Upper lobe of left lung (tissue), 6 donors: ENCODE measurements around the gene HSF4. TPM values are rescaled to one million over a fixed set of nuclear protein-coding genes. Genes with fewer than 3 reads are reported as not detected.

Experiments
- ATAC-seq, 2 donors: fragments of 200-7000 bp; cut with Tn5 transposase; one replicate each; pipeline ENCODE4 v1.9.1; 2022; ENCODE audit warnings: mild to moderate bottlenecking in 2 of 2, moderate library complexity in 2 of 2; ENCODE audit not compliant: low FRiP score in 2 of 2
- DNase-seq, 2 donors: peaks; one replicate each; pipeline ENCODE4 v3.0.0-alpha.2; 2019 to 2020
- H3K27ac ChIP-seq, 4 donors: fragments of 200-600 bp; sonication (generic); one replicate each; pipeline ENCODE4 v1.5.1; 2016 to 2019
- H3K27me3 ChIP-seq, 4 donors: fragments of 200-600 bp; sonication (generic); one replicate each; pipeline ENCODE4 v1.5.1; 2017 to 2019
- H3K36me3 ChIP-seq, 4 donors: fragments of 200-600 bp; sonication (generic); one replicate each; pipeline ENCODE4 v1.5.1; 2016 to 2019
- H3K4me1 ChIP-seq, 4 donors: fragments of 200-600 bp; sonication (generic); one replicate each; pipeline ENCODE4 v1.5.1; 2018 to 2019
- H3K4me3 ChIP-seq, 4 donors: fragments of 200-600 bp; sonication (generic); one replicate each; pipeline ENCODE4 v1.5.1; 2017 to 2019; ENCODE audit warnings: mild to moderate bottlenecking in 2 of 4, moderate library complexity in 1 of 4
- H3K9me3 ChIP-seq, 4 donors: fragments of 200-600 bp; sonication (generic); one replicate each; pipeline ENCODE4 v1.5.1; 2018 to 2019
- EP300 ChIP-seq, 4 donors: sonication (generic); formaldehyde crosslinking; IDR thresholded peaks; one replicate each; pipeline ENCODE4 v1.5.1; 2017; ENCODE audit warnings: antibody characterized with exemption in 4 of 4, control low read depth in 2 of 4
- POLR2A ChIP-seq, 4 donors: fragments of 450-650 bp; IDR thresholded peaks; one replicate each; pipeline ENCODE4 v1.5.1; 2016 to 2017; ENCODE audit warnings: antibody characterized with exemption in 4 of 4, mild to moderate bottlenecking in 2 of 4
- POLR2AphosphoS5 ChIP-seq, 2 donors: sonication (generic); formaldehyde crosslinking; IDR thresholded peaks; one replicate each; pipeline ENCODE4 v1.5.1; 2017; ENCODE audit warnings: antibody characterized with exemption in 2 of 2
- WGBS, 2 donors: methylation state at CpG; one replicate each; pipeline ENCODE4 v1.1.5; 2017 to 2018; 5-methylcytosine and 5-hydroxymethylcytosine counted together
- total RNA-seq, 6 donors: library from RNA; depleted of rRNA in 4 of 6; stranded (reverse); fragments of >200 nt in 4 of 6; gene quantifications; one replicate each; pipeline versions ENCODE4 v1.1.0 to v1.2.1, GENCODE V29; 2016 to 2021
- TF ChIP-seq, protein P1 (sequence below), 6 experiments: fragments of 450-650 bp in 4 of 6; fragments of 200-600 bp in 2 of 6; sonication (generic) in 2 of 6; IDR thresholded peaks; one replicate each; pipeline ENCODE4 v1.5.1; 2016 to 2019; ENCODE audit warnings: antibody characterized with exemption in 6 of 6
- donor health status: DM: no; HTN: no; CAD: no; lungs with moderate emphysema.
- donor health status: DM: no; HTN: yes; CAD: no; lungs with severe emphysema.

HSF4 gene
- total RNA-seq, 6 donors from 2014 or later = 33.4 to 784 (median 70.1) TPM

DNA sequence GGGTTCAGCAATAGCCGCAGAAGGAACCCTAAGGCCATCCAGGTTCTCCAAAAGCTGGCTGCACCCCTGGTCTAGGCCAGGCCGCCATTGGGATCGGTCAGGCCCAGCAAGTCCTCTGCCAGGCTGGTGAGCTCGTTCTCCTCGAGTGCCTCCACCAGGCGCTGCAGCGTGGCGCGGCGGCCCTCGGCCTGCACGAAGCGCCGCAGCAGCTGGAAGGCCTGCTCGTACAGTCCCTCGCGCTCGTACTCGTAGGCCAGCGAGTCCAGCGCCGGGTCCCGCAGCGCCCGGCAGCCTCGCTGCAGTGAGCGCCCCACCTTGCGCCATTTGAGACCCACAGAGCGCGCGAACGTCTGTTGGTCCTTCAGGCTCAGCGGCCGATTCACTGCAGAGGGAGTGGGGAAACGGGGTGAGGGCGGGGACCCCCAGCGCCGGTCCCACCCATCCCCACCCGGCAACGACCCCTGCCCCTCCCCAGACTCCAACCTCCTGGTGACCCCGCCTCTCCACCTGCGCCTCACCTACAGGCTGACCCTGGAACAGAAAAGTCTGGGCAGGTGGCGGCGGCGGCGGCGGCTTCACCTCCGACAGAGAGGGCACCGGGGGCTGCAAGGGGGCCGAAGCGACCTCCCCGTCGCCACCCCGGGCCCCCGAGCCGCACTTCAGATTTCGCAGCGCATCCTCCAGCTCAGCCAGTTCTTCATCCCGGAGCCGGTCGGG is 9.8 kb upstream of the HSF4 start:
- Histone ChIP-seq H3K27me3 (peaks cover 0 to 4% (median 0%) of the 10 kb centered on the region in 4 donors), H3K4me1 (peaks cover 35 to 56% (median 39%) of the 10 kb centered on the region in 4 donors), H3K4me3 (peak overlapping the region in 1 of 4 donors; percentile 33), H3K27ac (no peak overlapping the region), H3K9me3 (no peaks in the 10 kb centered on the region), H3K36me3 (no peaks in the 10 kb centered on the region)
- 47 to 69% methylated on average over 9 to 59 of the region's 61 CpGs for WGBS, 2 donors
- DNase-seq (peak in 1 of 2 donors; percentile 79), ATAC-seq (no peak)
- TF ChIP-seq POLR2A (IDR thresholded peaks at IDR 0.05) (no peak), POLR2AphosphoS5 (IDR thresholded peaks at IDR 0.05) (no peak), EP300 (IDR thresholded peaks at IDR 0.05) (no peak)
- TF ChIP-seq, protein P1, sequence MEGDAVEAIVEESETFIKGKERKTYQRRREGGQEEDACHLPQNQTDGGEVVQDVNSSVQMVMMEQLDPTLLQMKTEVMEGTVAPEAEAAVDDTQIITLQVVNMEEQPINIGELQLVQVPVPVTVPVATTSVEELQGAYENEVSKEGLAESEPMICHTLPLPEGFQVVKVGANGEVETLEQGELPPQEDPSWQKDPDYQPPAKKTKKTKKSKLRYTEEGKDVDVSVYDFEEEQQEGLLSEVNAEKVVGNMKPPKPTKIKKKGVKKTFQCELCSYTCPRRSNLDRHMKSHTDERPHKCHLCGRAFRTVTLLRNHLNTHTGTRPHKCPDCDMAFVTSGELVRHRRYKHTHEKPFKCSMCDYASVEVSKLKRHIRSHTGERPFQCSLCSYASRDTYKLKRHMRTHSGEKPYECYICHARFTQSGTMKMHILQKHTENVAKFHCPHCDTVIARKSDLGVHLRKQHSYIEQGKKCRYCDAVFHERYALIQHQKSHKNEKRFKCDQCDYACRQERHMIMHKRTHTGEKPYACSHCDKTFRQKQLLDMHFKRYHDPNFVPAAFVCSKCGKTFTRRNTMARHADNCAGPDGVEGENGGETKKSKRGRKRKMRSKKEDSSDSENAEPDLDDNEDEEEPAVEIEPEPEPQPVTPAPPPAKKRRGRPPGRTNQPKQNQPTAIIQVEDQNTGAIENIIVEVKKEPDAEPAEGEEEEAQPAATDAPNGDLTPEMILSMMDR (IDR thresholded peaks at IDR 0.05) = no peak

DNA sequence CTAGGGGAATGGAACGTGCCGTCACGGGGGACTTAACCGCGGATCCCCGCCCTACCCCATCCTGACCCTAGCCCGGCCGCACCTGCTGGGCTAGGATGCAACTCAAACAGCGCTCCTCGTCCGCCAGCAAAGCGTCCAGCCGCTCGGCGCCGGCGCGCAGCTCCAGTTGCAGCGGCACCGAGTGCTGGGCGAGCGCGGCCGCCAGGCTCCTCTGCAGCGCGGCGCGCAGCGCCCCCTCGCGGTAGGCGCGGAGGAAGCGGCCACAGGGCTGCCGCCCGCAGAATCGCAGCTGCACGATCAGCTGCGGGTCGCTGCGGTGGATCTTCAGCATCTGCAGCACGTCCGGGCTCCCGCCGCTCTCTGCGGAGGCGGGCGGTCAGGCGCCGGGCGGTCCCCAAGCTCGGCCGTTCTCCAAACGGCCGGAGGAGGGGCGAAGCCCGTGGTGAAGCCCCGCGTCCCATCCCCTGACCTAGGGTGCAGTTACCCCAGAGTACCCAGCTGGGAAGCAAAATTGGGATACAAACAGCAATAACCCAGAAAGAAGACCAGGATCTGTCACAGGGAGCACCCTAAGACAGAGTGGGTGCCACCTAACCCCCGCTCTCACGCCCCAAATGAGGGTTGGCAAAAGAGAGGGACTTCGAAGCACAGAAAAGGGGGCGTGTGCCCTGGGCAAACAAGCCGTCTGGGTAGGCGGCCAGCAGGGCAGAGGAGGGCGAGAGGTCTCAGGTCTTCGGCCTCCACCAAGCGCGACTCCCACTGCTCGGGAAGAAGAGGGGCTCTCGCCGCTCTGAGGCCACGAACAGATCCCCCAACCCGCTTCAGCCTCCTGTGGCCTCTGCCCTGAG is 9.0 kb upstream of the HSF4 start:
- H3K36me3 ChIP-seq = no peaks in the 10 kb centered on the region
- DNase-seq = peak; percentile 79 to 98
- H3K27ac ChIP-seq = no peak overlapping the region
- H3K4me3 ChIP-seq = peak overlapping the region in 1 of 4 donors; percentile 33
- H3K27me3 ChIP-seq = no peaks in the 10 kb centered on the region
- H3K9me3 ChIP-seq = no peaks in the 10 kb centered on the region
- peak; percentile 68 to 74 for ATAC-seq
- TF ChIP-seq, protein P1 (IDR thresholded peaks at IDR 0.05) = peak; percentile 98 to 100 (median 99)
- TF ChIP-seq EP300 (IDR thresholded peaks at IDR 0.05) = no peak
- TF ChIP-seq POLR2AphosphoS5 (IDR thresholded peaks at IDR 0.05) = no peak
- no peak for TF ChIP-seq POLR2A (IDR thresholded peaks at IDR 0.05)
- 15 to 22% methylated on average over 47 to 69 of the region's 74 CpGs for WGBS, 2 donors
- peaks cover 32 to 55% (median 36%) of the 10 kb centered on the region in 4 donors for H3K4me1 ChIP-seq

DNA sequence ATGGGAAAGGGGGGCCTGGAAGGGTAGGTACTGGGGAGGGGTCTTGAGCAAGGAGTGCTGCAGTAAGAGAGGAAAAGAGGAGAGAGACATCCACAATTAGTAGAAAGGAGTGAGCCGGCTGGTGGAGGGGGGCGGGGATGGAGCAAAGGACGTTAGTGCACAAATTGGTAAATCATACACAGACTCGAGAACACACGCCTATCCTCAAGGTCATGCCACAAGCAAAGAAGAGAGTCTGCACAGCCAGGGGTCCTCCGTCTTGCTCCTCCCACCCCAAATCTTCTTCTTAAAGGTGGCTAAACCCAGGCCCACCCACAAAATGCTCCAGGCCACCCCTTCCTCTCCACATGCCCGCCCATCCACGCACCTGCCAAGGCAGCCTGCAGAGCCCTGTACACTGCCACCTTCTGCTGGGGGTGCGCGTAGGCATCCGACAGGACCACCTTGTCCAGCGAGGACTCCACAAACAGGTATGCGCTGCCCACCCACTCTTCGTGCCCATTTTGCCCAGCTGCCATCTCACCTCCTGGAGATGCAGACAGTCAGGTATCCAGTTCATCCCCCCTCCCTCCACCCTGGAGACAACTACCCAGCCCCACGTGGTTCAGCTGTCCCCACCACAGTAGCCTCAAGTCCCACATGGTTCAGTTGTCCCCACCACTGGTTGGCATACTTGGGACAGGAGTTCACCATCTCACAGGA is 8.3 kb upstream of the HSF4 start:
- Histone ChIP-seq H3K36me3 (no peaks in the 10 kb centered on the region), H3K9me3 (no peaks in the 10 kb centered on the region), H3K4me3 (no peak overlapping the region), H3K27ac (no peak overlapping the region), H3K27me3 (no peaks in the 10 kb centered on the region), H3K4me1 (peaks cover 28 to 53% (median 37%) of the 10 kb centered on the region in 4 donors)
- TF ChIP-seq, protein P1 (IDR thresholded peaks at IDR 0.05) = no peak
- TF ChIP-seq POLR2AphosphoS5 (IDR thresholded peaks at IDR 0.05) (no peak), EP300 (IDR thresholded peaks at IDR 0.05) (no peak), POLR2A (IDR thresholded peaks at IDR 0.05) (no peak)
- 68 to 79% methylated on average over 15 of the region's 15 CpGs for WGBS, 2 donors
- ATAC-seq (no peak), DNase-seq (no peak)

DNA sequence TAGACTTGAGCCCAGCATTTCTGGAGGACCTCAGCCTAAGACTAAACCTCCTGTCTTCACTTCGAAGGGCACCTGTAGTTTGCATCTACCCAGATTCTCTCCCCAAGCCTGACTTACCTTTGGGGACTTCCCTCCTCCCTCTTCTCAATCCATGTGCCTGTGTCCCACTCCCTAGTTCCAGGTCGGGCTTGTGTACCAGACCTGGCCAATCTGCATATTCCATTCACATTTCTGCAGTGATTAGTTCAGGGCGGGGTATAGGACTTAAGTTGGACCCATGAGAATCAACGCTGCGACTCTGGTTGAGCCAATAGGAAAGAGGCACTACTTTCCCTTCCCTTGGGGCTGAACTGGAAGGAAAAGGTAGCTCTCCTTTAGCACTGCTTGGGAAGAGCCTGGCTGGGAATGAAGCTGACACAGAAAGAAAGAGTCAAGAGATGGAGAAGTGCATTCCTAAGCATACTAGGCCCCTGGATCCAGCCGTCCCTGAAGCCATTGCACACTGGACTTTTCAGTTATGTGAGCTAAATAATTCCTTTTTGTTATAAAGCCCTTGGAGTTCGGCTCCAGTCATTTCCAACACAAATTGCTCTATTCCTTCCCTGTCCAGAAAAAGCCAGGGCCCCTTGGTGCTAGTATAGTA is 7.3 kb upstream of the HSF4 start:
- WGBS, 2 donors = 82 to 83% methylated on average over 6 to 7 of the region's 7 CpGs
- Histone ChIP-seq H3K27ac (no peak overlapping the region), H3K36me3 (no peaks in the 10 kb centered on the region), H3K27me3 (no peaks in the 10 kb centered on the region), H3K4me3 (no peak overlapping the region), H3K4me1 (peaks cover 36 to 59% (median 43%) of the 10 kb centered on the region in 4 donors), H3K9me3 (no peaks in the 10 kb centered on the region)
- DNase-seq = no peak
- ATAC-seq = no peak
- no peak for TF ChIP-seq POLR2A (IDR thresholded peaks at IDR 0.05)
- TF ChIP-seq, protein P1 (IDR thresholded peaks at IDR 0.05) = no peak
- no peak for TF ChIP-seq POLR2AphosphoS5 (IDR thresholded peaks at IDR 0.05)
- TF ChIP-seq EP300 (IDR thresholded peaks at IDR 0.05) = no peak
